Measurements from ENCODE around the gene ACIN1.

DNA sequence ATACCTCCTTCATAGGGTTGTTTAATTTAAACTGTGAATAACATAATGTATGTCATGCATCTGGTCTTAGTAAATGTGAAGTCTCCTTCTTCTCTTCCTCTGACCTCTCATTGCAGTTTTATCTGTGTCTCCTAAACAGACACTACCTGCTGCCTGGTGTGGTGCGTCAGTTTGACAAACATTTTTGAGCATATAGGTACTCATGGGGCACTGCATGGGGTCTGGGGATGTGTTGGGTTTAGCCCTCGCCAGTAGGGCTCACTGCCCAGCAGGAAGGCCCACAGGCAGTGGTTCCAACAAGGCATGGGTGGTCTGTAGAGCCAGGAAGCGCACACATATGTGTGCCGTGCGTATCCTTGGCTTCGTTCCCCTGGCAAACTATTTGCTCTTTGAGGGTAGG lies 27.1 kb upstream of the ACIN1 start:
- no peak for TF ChIP-seq CTCF (conservative IDR thresholded peaks at IDR 0.05 in 1 of 2, IDR thresholded peaks at IDR 0.05 in 1 of 2; ENCODE audit: low read depth in 1 of 2, low read length in 2 of 2)
- TF ChIP-seq EZH2 (IDR thresholded peaks at IDR 0.05; ENCODE audit: low read length, missing control alignments), result no peak

All from fibroblast of lung (primary cell).